ENCODE measurements around the gene GCNT1.

DNA sequence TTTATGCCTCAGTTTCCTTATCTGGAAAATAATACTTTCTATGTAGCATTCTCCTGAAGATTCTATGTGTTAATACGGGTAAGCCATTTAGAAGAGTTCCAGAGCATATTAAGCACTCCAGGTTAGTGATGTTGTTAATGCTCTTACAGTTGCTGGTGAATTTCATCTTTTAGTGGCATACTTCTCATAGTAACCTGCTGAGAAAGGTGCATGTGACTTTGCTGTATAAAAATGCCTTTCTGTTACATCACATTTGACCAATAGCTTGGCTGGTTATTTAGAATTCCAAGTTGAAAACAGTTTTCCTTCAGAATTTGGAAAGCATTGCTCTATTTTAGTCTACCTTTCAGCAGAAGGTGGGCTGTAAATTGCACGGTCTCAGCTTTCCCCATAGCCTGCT lies 27.2 kb downstream of the GCNT1 start:
- TF ChIP-seq, protein P1, sequence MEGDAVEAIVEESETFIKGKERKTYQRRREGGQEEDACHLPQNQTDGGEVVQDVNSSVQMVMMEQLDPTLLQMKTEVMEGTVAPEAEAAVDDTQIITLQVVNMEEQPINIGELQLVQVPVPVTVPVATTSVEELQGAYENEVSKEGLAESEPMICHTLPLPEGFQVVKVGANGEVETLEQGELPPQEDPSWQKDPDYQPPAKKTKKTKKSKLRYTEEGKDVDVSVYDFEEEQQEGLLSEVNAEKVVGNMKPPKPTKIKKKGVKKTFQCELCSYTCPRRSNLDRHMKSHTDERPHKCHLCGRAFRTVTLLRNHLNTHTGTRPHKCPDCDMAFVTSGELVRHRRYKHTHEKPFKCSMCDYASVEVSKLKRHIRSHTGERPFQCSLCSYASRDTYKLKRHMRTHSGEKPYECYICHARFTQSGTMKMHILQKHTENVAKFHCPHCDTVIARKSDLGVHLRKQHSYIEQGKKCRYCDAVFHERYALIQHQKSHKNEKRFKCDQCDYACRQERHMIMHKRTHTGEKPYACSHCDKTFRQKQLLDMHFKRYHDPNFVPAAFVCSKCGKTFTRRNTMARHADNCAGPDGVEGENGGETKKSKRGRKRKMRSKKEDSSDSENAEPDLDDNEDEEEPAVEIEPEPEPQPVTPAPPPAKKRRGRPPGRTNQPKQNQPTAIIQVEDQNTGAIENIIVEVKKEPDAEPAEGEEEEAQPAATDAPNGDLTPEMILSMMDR (IDR thresholded peaks at IDR 0.05; ENCODE audit: low read length) = no peak
- no peak for TF ChIP-seq EZH2 (IDR thresholded peaks at IDR 0.05; ENCODE audit: borderline replicate concordance, low read length)

All from OCI-LY1 (cell line).